Vagina (tissue), 2 donors: Measurements from ENCODE around the gene WBP1.

Experiments
- POLR2A ChIP-seq, 2 donors: fragments of 450-650 bp; IDR thresholded peaks; one replicate each; pipeline ENCODE4 v1.6.1; 2017; ENCODE audit warnings: antibody characterized with exemption in 2 of 2, mild to moderate bottlenecking in 2 of 2, moderate library complexity in 2 of 2
- POLR2AphosphoS5 ChIP-seq, 2 donors: sonication (generic); formaldehyde crosslinking; IDR thresholded peaks; one replicate each; pipeline ENCODE4 v1.9.0; 2017; ENCODE audit warnings: antibody characterized with exemption in 2 of 2, mild to moderate bottlenecking in 2 of 2, low read depth in 1 of 2; ENCODE audit not compliant: insufficient read depth in 1 of 2
- TF ChIP-seq, protein P1 (sequence below), 3 experiments: fragments of 450-650 bp in 2 of 3; fragments of 200-600 bp in 1 of 3; sonication (generic) in 1 of 3; IDR thresholded peaks; one replicate each; pipeline ENCODE4 v1.5.1; 2017 to 2019; ENCODE audit warnings: antibody characterized with exemption in 3 of 3, mild to moderate bottlenecking in 2 of 3, moderate library complexity in 2 of 3

DNA sequence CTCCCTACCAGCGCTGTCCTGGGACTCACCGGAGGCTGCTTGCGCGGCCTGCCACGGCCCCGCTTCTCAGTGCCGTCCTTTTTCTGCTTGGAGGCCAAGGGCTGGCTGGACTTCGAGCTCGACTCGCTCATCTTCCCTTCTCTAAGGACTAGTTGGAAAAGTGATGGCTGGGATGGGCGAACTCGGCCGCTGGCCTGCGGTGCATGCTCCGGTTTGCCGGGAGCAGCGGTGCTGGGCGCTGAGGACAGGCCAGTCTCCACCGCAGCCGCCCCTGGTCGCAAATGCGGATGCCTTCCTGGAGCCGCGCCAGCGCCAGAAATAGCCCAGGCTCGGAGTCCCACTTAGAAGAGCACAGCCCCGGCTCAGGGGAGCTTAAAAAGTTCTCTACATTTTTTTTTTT is 39.9 kb upstream of the WBP1 start:
- TF ChIP-seq POLR2A (IDR thresholded peaks at IDR 0.05) (no peak), POLR2AphosphoS5 (IDR thresholded peaks at IDR 0.05; ENCODE audit: insufficient read depth in 1 of 2, low read depth in 1 of 2) (no peak)
- TF ChIP-seq, protein P1, sequence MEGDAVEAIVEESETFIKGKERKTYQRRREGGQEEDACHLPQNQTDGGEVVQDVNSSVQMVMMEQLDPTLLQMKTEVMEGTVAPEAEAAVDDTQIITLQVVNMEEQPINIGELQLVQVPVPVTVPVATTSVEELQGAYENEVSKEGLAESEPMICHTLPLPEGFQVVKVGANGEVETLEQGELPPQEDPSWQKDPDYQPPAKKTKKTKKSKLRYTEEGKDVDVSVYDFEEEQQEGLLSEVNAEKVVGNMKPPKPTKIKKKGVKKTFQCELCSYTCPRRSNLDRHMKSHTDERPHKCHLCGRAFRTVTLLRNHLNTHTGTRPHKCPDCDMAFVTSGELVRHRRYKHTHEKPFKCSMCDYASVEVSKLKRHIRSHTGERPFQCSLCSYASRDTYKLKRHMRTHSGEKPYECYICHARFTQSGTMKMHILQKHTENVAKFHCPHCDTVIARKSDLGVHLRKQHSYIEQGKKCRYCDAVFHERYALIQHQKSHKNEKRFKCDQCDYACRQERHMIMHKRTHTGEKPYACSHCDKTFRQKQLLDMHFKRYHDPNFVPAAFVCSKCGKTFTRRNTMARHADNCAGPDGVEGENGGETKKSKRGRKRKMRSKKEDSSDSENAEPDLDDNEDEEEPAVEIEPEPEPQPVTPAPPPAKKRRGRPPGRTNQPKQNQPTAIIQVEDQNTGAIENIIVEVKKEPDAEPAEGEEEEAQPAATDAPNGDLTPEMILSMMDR (IDR thresholded peaks at IDR 0.05): no peak
